ENCODE data around the gene SLC39A10.

The SLC39A10 gene

GRCh38 chr2:195769975-195770374, 112.9 kb downstream of the SLC39A10 start:
- H4K20me1 ChIP-seq (ENCODE audit: insufficient read depth, low read length) = no peaks in the 10 kb centered on the region
- no peaks in the 10 kb centered on the region for H3K4me1 ChIP-seq (ENCODE audit: low read length)
- no peak overlapping the region for H3K9ac ChIP-seq (ENCODE audit: low read length)
- H3K27ac ChIP-seq (ENCODE audit: low read length) = no peak overlapping the region
- TF ChIP-seq EZH2phosphoT487 (IDR thresholded peaks at IDR 0.05; ENCODE audit: low read depth) (no peak), CTCF (IDR thresholded peaks at IDR 0.05; ENCODE audit: low read depth, low read length) (no peak)
- no peaks in the 10 kb centered on the region for H3K27me3 ChIP-seq (ENCODE audit: low read depth, low read length)
- H3K4me2 ChIP-seq (ENCODE audit: low read length) = no peak overlapping the region
- H3K79me2 ChIP-seq (ENCODE audit: low read length) = no peaks in the 10 kb centered on the region
- H2AFZ ChIP-seq (ENCODE audit: low read depth, low read length) = no peak overlapping the region
- no peaks in the 10 kb centered on the region for H3K36me3 ChIP-seq (replicated peaks; ENCODE audit: low read depth, low read length)
- no peak overlapping the region for H3K4me3 ChIP-seq (ENCODE audit: low read length)
- H3K9me3 ChIP-seq (ENCODE audit: insufficient read depth, low read length) = no peaks in the 10 kb centered on the region

- no peaks in the 10 kb centered on the region for H3K9me3 ChIP-seq (ENCODE audit: insufficient read depth, low read length)
- no peak for TF ChIP-seq CTCF (IDR thresholded peaks at IDR 0.05; ENCODE audit: low read depth, low read length)
- TF ChIP-seq EZH2phosphoT487 (IDR thresholded peaks at IDR 0.05; ENCODE audit: low read depth) = no peak
- H3K27ac ChIP-seq (ENCODE audit: low read length) = no peak overlapping the region
- no peaks in the 10 kb centered on the region for H3K27me3 ChIP-seq (ENCODE audit: low read depth, low read length)
- no peaks in the 10 kb centered on the region for H3K79me2 ChIP-seq (ENCODE audit: low read length)
- H2AFZ ChIP-seq (ENCODE audit: low read depth, low read length) = no peak overlapping the region
- H3K4me3 ChIP-seq (ENCODE audit: low read length) = no peak overlapping the region
- no peaks in the 10 kb centered on the region for H4K20me1 ChIP-seq (ENCODE audit: insufficient read depth, low read length)
- no peak overlapping the region for H3K9ac ChIP-seq (ENCODE audit: low read length)
- no peak overlapping the region for H3K4me2 ChIP-seq (ENCODE audit: low read length)
- no peaks in the 10 kb centered on the region for H3K36me3 ChIP-seq (replicated peaks; ENCODE audit: low read depth, low read length)
- H3K4me1 ChIP-seq (ENCODE audit: low read length) = no peaks in the 10 kb centered on the region
Observed at GRCh38 chr2:195779491-195779890, 122.5 kb downstream of the SLC39A10 start.

GRCh38 chr2:195782156-195782555, 125.1 kb downstream of the SLC39A10 start:
- no peak overlapping the region for H3K9ac ChIP-seq (ENCODE audit: low read length)
- H3K79me2 ChIP-seq (ENCODE audit: low read length) = no peaks in the 10 kb centered on the region
- no peaks in the 10 kb centered on the region for H3K4me1 ChIP-seq (ENCODE audit: low read length)
- no peak overlapping the region for H2AFZ ChIP-seq (ENCODE audit: low read depth, low read length)
- no peaks in the 10 kb centered on the region for H4K20me1 ChIP-seq (ENCODE audit: insufficient read depth, low read length)
- TF ChIP-seq EZH2phosphoT487 (IDR thresholded peaks at IDR 0.05; ENCODE audit: low read depth) (no peak), CTCF (IDR thresholded peaks at IDR 0.05; ENCODE audit: low read depth, low read length) (no peak)
- no peak overlapping the region for H3K4me2 ChIP-seq (ENCODE audit: low read length)
- H3K27ac ChIP-seq (ENCODE audit: low read length) = no peak overlapping the region
- H3K27me3 ChIP-seq (ENCODE audit: low read depth, low read length) = no peaks in the 10 kb centered on the region
- H3K36me3 ChIP-seq (replicated peaks; ENCODE audit: low read depth, low read length) = no peaks in the 10 kb centered on the region
- no peaks in the 10 kb centered on the region for H3K9me3 ChIP-seq (ENCODE audit: insufficient read depth, low read length)
- no peak overlapping the region for H3K4me3 ChIP-seq (ENCODE audit: low read length)

Data from OCI-LY3 (cell line).